Activated CD8-positive, alpha-beta memory T cell treated with anti-CD3 and anti-CD28 coated beads, Interleukin-2, amount 50 U/mL, for 1 hour (primary cell): ENCODE measurements around the gene KRTAP2-2.
"Not testable (repeated sequence)": the region's sequence is repeated elsewhere in the genome, so short reads cannot be mapped to it uniquely, and the experiment has no call there.

ENCODE experiments used
- DNase-seq: peaks from one replicate; pipeline ENCODE4 v3.0.0-alpha.2; 2020; ENCODE audit errors: extremely low read depth

The KRTAP2-2 gene

GRCh38 chr17:41065016-41065689 lies 10.1 kb upstream of the KRTAP2-2 start:
- not testable (repeated sequence) for DNase-seq

GRCh38 chr17:41064301-41064700 lies 9.3 kb upstream of the KRTAP2-2 start:
- DNase-seq: no peak

- no peak for DNase-seq
These were observed 8.4 kb upstream of the KRTAP2-2 start for GRCh38 chr17:41063449-41063848.

GRCh38 chr17:41061964-41062363 lies 6.9 kb upstream of the KRTAP2-2 start:
- DNase-seq: no peak

- no peak for DNase-seq
These were observed 5.1 kb upstream of the KRTAP2-2 start, which contains the start of gene KRTAP2-3 for GRCh38 chr17:41060052-41060604. KRTAP2-3 (minus strand) TSS chr17:41060114; CDS start chr17:41060050, 64 bp downstream.

GRCh38 chr17:41059276-41060051 lies 4.4 kb upstream of the KRTAP2-2 start:
- DNase-seq: not testable (repeated sequence)

GRCh38 chr17:41058741-41059140 lies 3.7 kb upstream of the KRTAP2-2 start:
- DNase-seq: no peak

- no peak for DNase-seq
These were observed 2.5 kb upstream of the KRTAP2-2 start for GRCh38 chr17:41057547-41057946.

- DNase-seq: not testable (repeated sequence)
These were observed 474 bp downstream of the KRTAP2-2 start for GRCh38 chr17:41054556-41054955.

GRCh38 chr17:41054025-41054424 lies 1.0 kb downstream of the KRTAP2-2 start:
- no peak for DNase-seq

- no peak for DNase-seq
These were observed 2.5 kb downstream of the KRTAP2-2 start for GRCh38 chr17:41052566-41052965.

- no peak for DNase-seq
These were observed 5.9 kb downstream of the KRTAP2-2 start for GRCh38 chr17:41049110-41049509.

- no peak for DNase-seq
These were observed 6.6 kb downstream of the KRTAP2-2 start for GRCh38 chr17:41048441-41048840.

- not testable (repeated sequence) for DNase-seq
These were observed 8.1 kb downstream of the KRTAP2-2 start, which contains the start of gene KRTAP2-1 for GRCh38 chr17:41046735-41047465. KRTAP2-1 (minus strand) TSS chr17:41047316; CDS start chr17:41047267, 49 bp downstream.

- no peak for DNase-seq
These were observed 12.1 kb downstream of the KRTAP2-2 start for GRCh38 chr17:41042953-41043352.

GRCh38 chr17:41040783-41041571 lies 14.1 kb downstream of the KRTAP2-2 start, which contains the start of gene KRTAP1-1:
KRTAP1-1 (minus strand) TSS chr17:41041450; CDS start chr17:41041397, 53 bp downstream.
- not testable (repeated sequence) for DNase-seq

GRCh38 chr17:41037853-41038350 lies 17.1 kb downstream of the KRTAP2-2 start:
- DNase-seq: no peak

GRCh38 chr17:41034346-41034935 lies 20.6 kb downstream of the KRTAP2-2 start, which contains the start of gene KRTAP1-3:
KRTAP1-3 (minus strand) TSS chr17:41034874; CDS start chr17:41034821, 53 bp downstream.
- not testable (repeated sequence) for DNase-seq

- no peak for DNase-seq
These were observed 25.3 kb downstream of the KRTAP2-2 start, which contains the start of gene KRTAP1-4 for GRCh38 chr17:41029633-41030245. KRTAP1-4 (minus strand) TSS chr17:41030195; CDS start chr17:41030078, 117 bp downstream.
